K562 (cell line): ENCODE measurements around the gene POLR2H. TPM values are rescaled to one million over a fixed set of nuclear protein-coding genes. Genes with fewer than 3 reads are reported as not detected.

Experiments
- BACH1 ChIP-seq: fragments of 200-800 bp; sonication (Bioruptor generic); IDR thresholded peaks from 2 replicates; pipeline ENCODE4 v1.6.1; 2016; ENCODE audit warnings: missing genetic modification characterization, missing compliant biosample characterization
- COPS2 ChIP-seq: fragments of 450-650 bp; conservative IDR thresholded peaks from 2 replicates; pipeline ENCODE4 v1.6.1; 2016; ENCODE audit warnings: mild to moderate bottlenecking, moderate library complexity
- ESRRB ChIP-seq: fragments of 250-450 bp; sonication (Bioruptor Pico); IDR thresholded peaks from 2 replicates; pipeline ENCODE4 v1.5.0; 2020; ENCODE audit warnings: mild to moderate bottlenecking, moderate library complexity, borderline replicate concordance
- L3MBTL2 ChIP-seq: fragments of 450-650 bp; IDR thresholded peaks from 2 replicates; pipeline ENCODE4 v1.6.1; 2016; ENCODE audit warnings: mild to moderate bottlenecking, moderate library complexity
- MED1 ChIP-seq: sonication (generic); formaldehyde crosslinking; IDR thresholded peaks from 2 replicates; pipeline ENCODE4 v1.8.1; 2023; ENCODE audit warnings: missing genetic modification reagents, borderline replicate concordance
- TOE1 ChIP-seq, 2 experiments: fragments of 450-650 bp in 1 of 2; sonication (generic) in 1 of 2; formaldehyde crosslinking in 1 of 2; IDR thresholded peaks; 2 replicates each; pipeline versions ENCODE4 v1.7.1 to v1.8.0; 2016 to 2022; ENCODE audit warnings: borderline replicate concordance in 2 of 2, mild to moderate bottlenecking in 2 of 2, antibody characterized with exemption in 1 of 2, inconsistent platforms in 1 of 2, low read depth in 1 of 2, missing genetic modification reagents in 1 of 2, moderate library complexity in 1 of 2
- ZNF3 ChIP-seq: fragments of 250-450 bp; sonication (Bioruptor Pico); IDR thresholded peaks from 2 replicates; pipeline ENCODE4 v1.5.0; 2021; ENCODE audit warnings: mild to moderate bottlenecking, moderate library complexity
- ZNF354B ChIP-seq: fragments of 250-450 bp; sonication (Bioruptor Pico); IDR thresholded peaks from 2 replicates; pipeline ENCODE4 v1.4.0; 2020
- ZNF436 ChIP-seq: fragments of 250-450, 450-650 bp; sonication (Bioruptor Pico); formaldehyde crosslinking; IDR thresholded peaks from 2 replicates; pipeline ENCODE4 v1.7.0; 2020; ENCODE audit warnings: mild to moderate bottlenecking
- polyA plus RNA-seq, 8 experiments: library from polyadenylated mRNA; depleted of rRNA in 4 of 8; stranded (reverse) in 5 of 8; unstranded in 3 of 8; fragments of >200 nt; fragmentation: Nextera tagmentation in 2 of 8; fragmentation: Illumina TruSeq in 1 of 8; extraction: Ambion mirVana in 2 of 8; extraction: Trizol in 1 of 8; gene quantifications; 2 replicates each; pipeline versions ENCODE4 v1.2.1 to v1.2.3, GENCODE V29; 2011 to 2014; ENCODE audit warnings: inconsistent platforms in 1 of 8, missing spikeins in 1 of 8
- total RNA-seq, 7 experiments: library from RNA; depleted of rRNA in 6 of 7; stranded (reverse); fragments of >200 nt in 6 of 7; fragmentation: Illumina TruSeq in 2 of 7; extraction: Trizol in 2 of 7; gene quantifications; 2 replicates each; pipeline versions ENCODE4 v1.2.1 to v1.2.3, GENCODE V29; 2011 to 2021; ENCODE audit warnings: low replicate concordance in 1 of 7
- TF ChIP-seq, protein P1 (sequence below): sonication (generic); formaldehyde crosslinking; IDR thresholded peaks from 2 replicates; pipeline ENCODE4 v1.8.0; 2022; ENCODE audit warnings: missing genetic modification reagents, mild to moderate bottlenecking, borderline replicate concordance
- TF ChIP-seq, protein P2 (sequence below): fragments of 250-450 bp; sonication (Bioruptor Pico); IDR thresholded peaks from 2 replicates; pipeline ENCODE4 v1.8.0; 2022; ENCODE audit warnings: moderate library complexity, mild to moderate bottlenecking, inconsistent platforms
- TF ChIP-seq, protein P3 (sequence below): sonication (generic); formaldehyde crosslinking; IDR thresholded peaks from 2 replicates; pipeline ENCODE4 v1.9.0; 2022; ENCODE audit warnings: mild to moderate bottlenecking, missing genetic modification reagents
- TF ChIP-seq, protein P4 (sequence below): sonication (generic); formaldehyde crosslinking; IDR thresholded peaks from 2 replicates; pipeline ENCODE4 v1.8.1; 2022; ENCODE audit warnings: missing genetic modification reagents
- TF ChIP-seq, protein P5 (sequence below): fragments of 250-450 bp; sonication (Bioruptor Pico); IDR thresholded peaks from 2 replicates; pipeline ENCODE4 v1.6.1; 2021; ENCODE audit warnings: mild to moderate bottlenecking
- TF ChIP-seq, protein P6 (sequence below): conservative IDR thresholded peaks from 2 replicates; pipeline ENCODE4 v1.6.1; 2011; ENCODE audit warnings: low read depth, mild to moderate bottlenecking, low read length; ENCODE audit not compliant: control insufficient read depth
- TF ChIP-seq, protein P7 (sequence below), 2 experiments: IDR thresholded peaks in 1 of 2; conservative IDR thresholded peaks in 1 of 2; 2 replicates each; pipeline ENCODE4 v1.6.1; 2016; ENCODE audit warnings: low read depth in 2 of 2, mild to moderate bottlenecking in 1 of 2, missing compliant biosample characterization in 1 of 2, missing genetic modification characterization in 1 of 2, moderate library complexity in 1 of 2

The POLR2H gene
- total and polyA plus RNA-seq, 9 of the 15 experiments (the other 6 are each of a cell fraction or from before 2014, with no cell fraction given) = 128 to 512 (median 220) TPM

DNA sequence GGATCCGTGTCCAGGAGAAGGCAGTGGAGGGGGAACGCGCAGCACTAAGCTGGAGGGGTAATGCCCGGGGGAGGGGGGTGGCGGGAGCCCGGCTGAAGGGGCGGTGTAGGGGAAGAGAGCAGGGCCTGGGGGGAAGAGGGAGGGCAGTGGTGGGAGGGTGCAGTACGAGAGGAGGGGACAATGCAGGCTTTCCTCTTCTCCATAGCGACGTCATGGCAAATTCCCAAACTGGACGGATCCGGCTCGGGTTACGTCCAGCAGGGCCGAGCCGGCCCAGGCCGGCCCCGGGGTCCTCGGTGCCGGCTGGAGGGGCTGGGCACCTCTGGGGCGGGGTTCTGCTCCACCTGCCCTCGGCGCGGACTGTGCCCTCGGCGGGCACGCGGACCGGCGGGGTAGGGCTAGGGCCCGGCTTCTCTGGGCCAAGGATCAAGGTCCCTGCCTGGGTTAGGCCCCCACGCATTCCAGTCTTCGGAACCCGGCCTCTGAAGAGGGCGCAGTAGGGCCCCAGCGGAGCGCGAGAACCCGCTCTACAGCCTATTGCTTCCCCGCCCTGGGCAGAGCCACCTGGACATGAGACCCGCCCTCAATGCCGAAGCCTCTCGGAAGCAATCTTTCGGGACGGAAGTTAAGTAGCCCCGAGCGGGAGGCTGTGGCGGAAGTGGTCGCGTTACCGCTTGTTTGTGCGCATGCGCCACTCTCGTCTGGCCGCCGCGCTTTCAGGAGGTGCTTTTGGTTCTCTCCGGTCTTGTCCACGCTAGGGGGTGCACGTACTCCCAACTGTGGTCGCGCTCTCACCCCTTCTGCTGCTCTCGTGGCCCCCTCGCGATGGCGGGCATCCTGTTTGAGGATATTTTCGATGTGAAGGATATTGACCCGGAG is 1.4 kb downstream of the POLR2H start (continued):
- TF ChIP-seq, protein P1, sequence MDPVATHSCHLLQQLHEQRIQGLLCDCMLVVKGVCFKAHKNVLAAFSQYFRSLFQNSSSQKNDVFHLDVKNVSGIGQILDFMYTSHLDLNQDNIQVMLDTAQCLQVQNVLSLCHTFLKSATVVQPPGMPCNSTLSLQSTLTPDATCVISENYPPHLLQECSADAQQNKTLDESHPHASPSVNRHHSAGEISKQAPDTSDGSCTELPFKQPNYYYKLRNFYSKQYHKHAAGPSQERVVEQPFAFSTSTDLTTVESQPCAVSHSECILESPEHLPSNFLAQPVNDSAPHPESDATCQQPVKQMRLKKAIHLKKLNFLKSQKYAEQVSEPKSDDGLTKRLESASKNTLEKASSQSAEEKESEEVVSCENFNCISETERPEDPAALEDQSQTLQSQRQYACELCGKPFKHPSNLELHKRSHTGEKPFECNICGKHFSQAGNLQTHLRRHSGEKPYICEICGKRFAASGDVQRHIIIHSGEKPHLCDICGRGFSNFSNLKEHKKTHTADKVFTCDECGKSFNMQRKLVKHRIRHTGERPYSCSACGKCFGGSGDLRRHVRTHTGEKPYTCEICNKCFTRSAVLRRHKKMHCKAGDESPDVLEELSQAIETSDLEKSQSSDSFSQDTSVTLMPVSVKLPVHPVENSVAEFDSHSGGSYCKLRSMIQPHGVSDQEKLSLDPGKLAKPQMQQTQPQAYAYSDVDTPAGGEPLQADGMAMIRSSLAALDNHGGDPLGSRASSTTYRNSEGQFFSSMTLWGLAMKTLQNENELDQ (CRISPR knock-in tag) = no peak
- TF ChIP-seq MED1 (CRISPR knock-in tag) = no peak
- no peak for TF ChIP-seq ZNF3 (CRISPR knock-in tag)
- TF ChIP-seq, protein P2, sequence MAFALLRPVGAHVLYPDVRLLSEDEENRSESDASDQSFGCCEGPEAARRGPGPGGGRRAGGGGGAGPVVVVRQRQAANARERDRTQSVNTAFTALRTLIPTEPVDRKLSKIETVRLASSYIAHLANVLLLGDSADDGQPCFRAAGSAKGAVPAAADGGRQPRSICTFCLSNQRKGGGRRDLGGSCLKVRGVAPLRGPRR (CRISPR knock-in tag) = no peak
- no peak for TF ChIP-seq ZNF436 (CRISPR knock-in tag)
- no peak for TF ChIP-seq ESRRB
- TF ChIP-seq, protein P3, sequence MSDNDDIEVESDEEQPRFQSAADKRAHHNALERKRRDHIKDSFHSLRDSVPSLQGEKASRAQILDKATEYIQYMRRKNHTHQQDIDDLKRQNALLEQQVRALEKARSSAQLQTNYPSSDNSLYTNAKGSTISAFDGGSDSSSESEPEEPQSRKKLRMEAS (CRISPR knock-in tag) = peak; percentile 70
- no peak for TF ChIP-seq ZNF354B (CRISPR knock-in tag)
- TF ChIP-seq COPS2 = no peak
- TF ChIP-seq, protein P4, sequence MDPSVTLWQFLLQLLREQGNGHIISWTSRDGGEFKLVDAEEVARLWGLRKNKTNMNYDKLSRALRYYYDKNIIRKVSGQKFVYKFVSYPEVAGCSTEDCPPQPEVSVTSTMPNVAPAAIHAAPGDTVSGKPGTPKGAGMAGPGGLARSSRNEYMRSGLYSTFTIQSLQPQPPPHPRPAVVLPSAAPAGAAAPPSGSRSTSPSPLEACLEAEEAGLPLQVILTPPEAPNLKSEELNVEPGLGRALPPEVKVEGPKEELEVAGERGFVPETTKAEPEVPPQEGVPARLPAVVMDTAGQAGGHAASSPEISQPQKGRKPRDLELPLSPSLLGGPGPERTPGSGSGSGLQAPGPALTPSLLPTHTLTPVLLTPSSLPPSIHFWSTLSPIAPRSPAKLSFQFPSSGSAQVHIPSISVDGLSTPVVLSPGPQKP = no peak
- peak; percentile 88 for TF ChIP-seq L3MBTL2
- TF ChIP-seq, protein P5, sequence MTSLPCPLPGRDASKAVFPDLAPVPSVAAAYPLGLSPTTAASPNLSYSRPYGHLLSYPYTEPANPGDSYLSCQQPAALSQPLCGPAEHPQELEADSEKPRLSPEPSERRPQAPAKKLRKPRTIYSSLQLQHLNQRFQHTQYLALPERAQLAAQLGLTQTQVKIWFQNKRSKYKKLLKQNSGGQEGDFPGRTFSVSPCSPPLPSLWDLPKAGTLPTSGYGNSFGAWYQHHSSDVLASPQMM = no peak
- TF ChIP-seq TOE1 (IDR thresholded peaks at IDR 0.05; ENCODE audit: borderline replicate concordance) = 0 out of 2 replicates have a peak, but pooled peaks have one; percentile 7
- TF ChIP-seq TOE1 (CRISPR knock-in tag; IDR thresholded peaks at IDR 0.05; ENCODE audit: borderline replicate concordance, low read depth) = no peak
- TF ChIP-seq, protein P6, sequence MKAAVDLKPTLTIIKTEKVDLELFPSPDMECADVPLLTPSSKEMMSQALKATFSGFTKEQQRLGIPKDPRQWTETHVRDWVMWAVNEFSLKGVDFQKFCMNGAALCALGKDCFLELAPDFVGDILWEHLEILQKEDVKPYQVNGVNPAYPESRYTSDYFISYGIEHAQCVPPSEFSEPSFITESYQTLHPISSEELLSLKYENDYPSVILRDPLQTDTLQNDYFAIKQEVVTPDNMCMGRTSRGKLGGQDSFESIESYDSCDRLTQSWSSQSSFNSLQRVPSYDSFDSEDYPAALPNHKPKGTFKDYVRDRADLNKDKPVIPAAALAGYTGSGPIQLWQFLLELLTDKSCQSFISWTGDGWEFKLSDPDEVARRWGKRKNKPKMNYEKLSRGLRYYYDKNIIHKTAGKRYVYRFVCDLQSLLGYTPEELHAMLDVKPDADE = peak; percentile 47; the same call in 1 of the 2 replicates
- TF ChIP-seq BACH1 (tag) = no peak
- TF ChIP-seq, protein P7, sequence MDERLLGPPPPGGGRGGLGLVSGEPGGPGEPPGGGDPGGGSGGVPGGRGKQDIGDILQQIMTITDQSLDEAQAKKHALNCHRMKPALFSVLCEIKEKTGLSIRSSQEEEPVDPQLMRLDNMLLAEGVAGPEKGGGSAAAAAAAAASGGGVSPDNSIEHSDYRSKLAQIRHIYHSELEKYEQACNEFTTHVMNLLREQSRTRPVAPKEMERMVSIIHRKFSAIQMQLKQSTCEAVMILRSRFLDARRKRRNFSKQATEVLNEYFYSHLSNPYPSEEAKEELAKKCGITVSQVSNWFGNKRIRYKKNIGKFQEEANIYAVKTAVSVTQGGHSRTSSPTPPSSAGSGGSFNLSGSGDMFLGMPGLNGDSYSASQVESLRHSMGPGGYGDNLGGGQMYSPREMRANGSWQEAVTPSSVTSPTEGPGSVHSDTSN (CRISPR knock-in tag; IDR thresholded peaks at IDR 0.05; ENCODE audit: low read depth) = no peak
- TF ChIP-seq, protein P7 (tag; conservative IDR thresholded peaks at IDR 0.05; ENCODE audit: low read depth) = no peak
